ENCODE data around the gene LGR6.

DNA sequence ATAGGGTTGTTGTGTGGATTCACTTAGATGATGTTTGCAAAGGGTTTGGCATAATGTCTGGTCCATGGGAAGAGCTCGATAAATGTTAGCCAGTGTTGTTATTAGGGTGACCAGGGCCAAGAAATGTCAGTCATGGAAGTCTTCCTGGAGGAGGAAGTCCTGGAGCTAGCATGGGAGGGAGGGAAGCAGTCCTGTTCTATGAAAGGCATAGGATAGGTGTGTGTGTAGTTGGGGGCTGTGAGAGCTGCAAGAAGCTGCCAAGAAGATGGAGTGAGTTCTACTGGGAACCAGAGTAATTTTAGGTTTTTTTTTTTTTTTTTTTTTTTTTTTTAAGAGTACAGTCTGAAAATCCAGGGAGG is 4.7 kb downstream of the LGR6 start:
- TF ChIP-seq, protein P1, sequence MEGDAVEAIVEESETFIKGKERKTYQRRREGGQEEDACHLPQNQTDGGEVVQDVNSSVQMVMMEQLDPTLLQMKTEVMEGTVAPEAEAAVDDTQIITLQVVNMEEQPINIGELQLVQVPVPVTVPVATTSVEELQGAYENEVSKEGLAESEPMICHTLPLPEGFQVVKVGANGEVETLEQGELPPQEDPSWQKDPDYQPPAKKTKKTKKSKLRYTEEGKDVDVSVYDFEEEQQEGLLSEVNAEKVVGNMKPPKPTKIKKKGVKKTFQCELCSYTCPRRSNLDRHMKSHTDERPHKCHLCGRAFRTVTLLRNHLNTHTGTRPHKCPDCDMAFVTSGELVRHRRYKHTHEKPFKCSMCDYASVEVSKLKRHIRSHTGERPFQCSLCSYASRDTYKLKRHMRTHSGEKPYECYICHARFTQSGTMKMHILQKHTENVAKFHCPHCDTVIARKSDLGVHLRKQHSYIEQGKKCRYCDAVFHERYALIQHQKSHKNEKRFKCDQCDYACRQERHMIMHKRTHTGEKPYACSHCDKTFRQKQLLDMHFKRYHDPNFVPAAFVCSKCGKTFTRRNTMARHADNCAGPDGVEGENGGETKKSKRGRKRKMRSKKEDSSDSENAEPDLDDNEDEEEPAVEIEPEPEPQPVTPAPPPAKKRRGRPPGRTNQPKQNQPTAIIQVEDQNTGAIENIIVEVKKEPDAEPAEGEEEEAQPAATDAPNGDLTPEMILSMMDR (IDR thresholded peaks at IDR 0.05; ENCODE audit: low read depth, low read length) = no peak
- no peak for TF ChIP-seq POLR2A (IDR thresholded peaks at IDR 0.05; ENCODE audit: extremely low read depth, insufficient read length)
- no peak for TF ChIP-seq MYC (IDR thresholded peaks at IDR 0.05; ENCODE audit: low read depth, low read length)
- TF ChIP-seq MAX (IDR thresholded peaks at IDR 0.05; ENCODE audit: low read depth, low read length) = no peak

All from NB4 (cell line).